GM12878 (cell line): ENCODE results near the gene MCRIP2. TPM values are rescaled to one million over a fixed set of nuclear protein-coding genes. Genes with fewer than 3 reads are reported as not detected.

ENCODE experiments used
- ATAC-seq: fragments of 200-7000 bp; cut with Tn5 transposase; 3 replicates; pipeline ENCODE4 v1.9.1; 2020; ENCODE audit warnings: mild to moderate bottlenecking, moderate library complexity
- BruUV-seq: library from RNA; stranded (reverse); fragments of 400-500 nt; replicated peaks from 2 replicates; lab custom pipeline; 2021; lab: Mats Ljungman, UMichigan
- CTCF ChIA-PET: fragments of 300-600 bp; sonication (Branson Sonifier 250); formaldehyde crosslinking; extraction: SDS; loops from one replicate; lab custom pipeline; 2021; ENCODE audit warnings: inconsistent platforms; lab: Yijun Ruan, JAX
- POLR2A ChIA-PET: fragments of 350-600 bp; formaldehyde crosslinking; extraction: SDS; loops from one replicate; lab custom pipeline; 2021; ENCODE audit warnings: inconsistent platforms; lab: Charles Lee
- RAD21 ChIA-PET: fragments of 300-600 bp; sonication (Branson Sonifier 250); formaldehyde crosslinking; loops from one replicate; lab custom pipeline; 2023; ENCODE audit warnings: antibody characterized with exemption; ENCODE audit not compliant: unreplicated experiment; lab: Charles Lee
- SMC1A ChIA-PET: fragments of 300-600 bp; sonication (Branson Sonifier 250); formaldehyde crosslinking; loops from one replicate; lab custom pipeline; 2023; ENCODE audit not compliant: unreplicated experiment, uncharacterized antibody; lab: Charles Lee
- DNase-seq: peaks from one replicate; pipeline ENCODE4 v3.0.0-alpha.2; 2011; ENCODE audit warnings: low read depth, low spot score
- FAIRE-seq: peaks from 3 replicates; lab custom pipeline; 2011; peaks lifted over from hg19 to GRCh38; lab: Jason Lieb, UNC
- H2AFZ ChIP-seq: 2 replicates; pipeline ENCODE4 v1.6.0; 2011; ENCODE audit warnings: low read depth, low read length, control low read depth; ENCODE audit not compliant: control insufficient read depth
- H3K27ac ChIP-seq: 2 replicates; pipeline ENCODE4 v1.5.1; 2011; ENCODE audit warnings: control low read depth; ENCODE audit not compliant: control insufficient read depth, insufficient read depth
- H3K27me3 ChIP-seq, 2 experiments: replicated peaks in 1 of 2; 2 replicates each; pipeline versions ENCODE4 v1.6.0 to v1.6.1; 2011; ENCODE audit warnings: low read length in 1 of 2; ENCODE audit not compliant: control insufficient read depth in 2 of 2, insufficient read depth in 2 of 2
- H3K36me3 ChIP-seq, 2 experiments: 2 replicates each; pipeline ENCODE4 v1.5.1; 2011; ENCODE audit warnings: low read length in 1 of 2; ENCODE audit not compliant: control insufficient read depth in 2 of 2, insufficient read depth in 2 of 2
- H3K4me1 ChIP-seq: 2 replicates; pipeline ENCODE4 v1.6.1; 2011; ENCODE audit warnings: mild to moderate bottlenecking, low read length, moderate library complexity, mixed read lengths; ENCODE audit not compliant: control insufficient read depth, insufficient read depth
- H3K4me2 ChIP-seq: 2 replicates; pipeline ENCODE4 v1.6.0; 2011; ENCODE audit warnings: control low read depth; ENCODE audit not compliant: control insufficient read depth, insufficient read depth
- H3K4me3 ChIP-seq: fragments of 200-600 bp; sonication (generic); 2 replicates; pipeline ENCODE4 v1.5.1; 2016
- H3K79me2 ChIP-seq: 2 replicates; pipeline ENCODE4 v1.6.0; 2011; ENCODE audit warnings: low read length; ENCODE audit not compliant: control insufficient read depth, insufficient read depth
- H3K9ac ChIP-seq: 2 replicates; pipeline ENCODE4 v1.8.0; 2011; ENCODE audit warnings: low read length, control low read depth, mixed read lengths; ENCODE audit not compliant: control insufficient read depth, insufficient read depth
- H3K9me3 ChIP-seq: replicated peaks from 3 replicates; pipeline ENCODE4 v1.5.1; 2011; ENCODE audit warnings: mild to moderate bottlenecking, low read length; ENCODE audit not compliant: control insufficient read depth, insufficient read depth
- H4K20me1 ChIP-seq: 2 replicates; pipeline ENCODE4 v1.6.0; 2011; ENCODE audit not compliant: control insufficient read depth, insufficient read depth
- BCL11A ChIP-seq: IDR thresholded peaks from 2 replicates; pipeline ENCODE4 v1.6.1; 2011; ENCODE audit warnings: low read depth, low read length
- BRCA1 ChIP-seq: IDR thresholded peaks from 2 replicates; pipeline ENCODE4 v1.6.1; 2011; ENCODE audit warnings: low read depth, low read length, improper control_type of control experiment
- CEBPB ChIP-seq, 2 experiments: fragments of 150-350 bp in 1 of 2; IDR thresholded peaks; 2 replicates each; pipeline ENCODE4 v1.6.1; 2012 to 2014; ENCODE audit warnings: low read depth in 2 of 2, low read length in 2 of 2, borderline replicate concordance in 1 of 2, inconsistent platforms in 1 of 2
- EZH2 ChIP-seq: IDR thresholded peaks from 2 replicates; pipeline ENCODE4 v1.6.1; 2012; ENCODE audit warnings: low read depth, mild to moderate bottlenecking, control low read depth, inconsistent platforms, low read length, borderline replicate concordance; ENCODE audit not compliant: control insufficient read depth
- HDGF ChIP-seq: fragments of 450-650 bp; IDR thresholded peaks from 2 replicates; pipeline ENCODE4 v1.6.1; 2016; ENCODE audit warnings: antibody characterized with exemption
- MTA3 ChIP-seq: IDR thresholded peaks from 2 replicates; pipeline ENCODE4 v1.6.1; 2012; ENCODE audit warnings: low read length, inconsistent platforms, borderline replicate concordance
- NR2C1 ChIP-seq: fragments of 450-650 bp; IDR thresholded peaks from 2 replicates; pipeline ENCODE4 v1.6.1; 2017; ENCODE audit warnings: antibody characterized with exemption, mild to moderate bottlenecking, moderate library complexity
- NR2F1 ChIP-seq: fragments of 450-650 bp; conservative IDR thresholded peaks from 2 replicates; pipeline ENCODE4 v1.6.1; 2017; ENCODE audit warnings: mild to moderate bottlenecking
- SMAD1 ChIP-seq: fragments of 450-650 bp; IDR thresholded peaks from 2 replicates; pipeline ENCODE4 v1.6.1; 2018; ENCODE audit warnings: mild to moderate bottlenecking, low read depth; ENCODE audit not compliant: partially characterized antibody
- ZBED1 ChIP-seq: IDR thresholded peaks from 2 replicates; pipeline ENCODE4 v1.6.1; 2016; ENCODE audit warnings: borderline replicate concordance
- ZNF217 ChIP-seq: fragments of 450-650 bp; IDR thresholded peaks from 2 replicates; pipeline ENCODE4 v1.6.1; 2017; ENCODE audit warnings: antibody characterized with exemption, mild to moderate bottlenecking
- WGBS: methylation state at CpG from one replicate; pipeline ENCODE4 v1.1.6; 2016; ENCODE audit warnings: low lambda C conversion rate; ENCODE audit not compliant: insufficient replicate concordance, insufficient coverage; ENCODE audit errors: missing lambda C conversion rate; 5-methylcytosine and 5-hydroxymethylcytosine counted together
- in situ Hi-C: fragments of 300-500 bp; cut with MboI; formaldehyde crosslinking; loops from 9 replicates; pipeline ENCODE4 v1.14.3; 2018; ENCODE audit warnings: mixed read lengths
- intact Hi-C: fragments of 100-400 bp; cut with micrococcal nuclease; formaldehyde crosslinking; loops from one replicate; pipeline ENCODE4 v1.14.2; 2022; ENCODE audit not compliant: unreplicated experiment
- polyA plus RNA-seq, 11 experiments: library from polyadenylated mRNA; depleted of rRNA in 4 of 11; unstranded in 6 of 11; stranded (reverse) in 5 of 11; fragments of >200 nt; fragmentation: Nextera tagmentation in 4 of 11; fragmentation: Illumina TruSeq in 1 of 11; extraction: Ambion mirVana in 4 of 11; extraction: Trizol in 1 of 11; gene quantifications; 1 replicate in 1 of 11; 2 replicates in 10 of 11; pipeline versions ENCODE4 v1.2.1 to v1.2.3, GENCODE V29; 2011 to 2016; ENCODE audit warnings: inconsistent platforms in 2 of 11, missing spikeins in 2 of 11, low read depth in 1 of 11
- total RNA-seq, 4 experiments: library from RNA; depleted of rRNA in 3 of 4; stranded (reverse); fragments of >200 nt in 3 of 4; fragmentation: Illumina TruSeq in 1 of 4; extraction: Trizol in 1 of 4; gene quantifications; 2 replicates each; pipeline versions ENCODE4 v1.2.1 to v1.2.3, GENCODE V29; 2013 to 2021
- TF ChIP-seq, protein P1 (sequence below): IDR thresholded peaks from 2 replicates; pipeline ENCODE4 v1.6.1; 2012; ENCODE audit warnings: low read depth, low read length, improper control_type of control experiment
- TF ChIP-seq, protein P2 (sequence below): fragments of 450-650 bp; IDR thresholded peaks from 2 replicates; pipeline ENCODE4 v1.6.1; 2016; ENCODE audit warnings: mild to moderate bottlenecking
- TF ChIP-seq, protein P3 (sequence below): fragments of 450-650 bp; IDR thresholded peaks from 2 replicates; pipeline ENCODE4 v1.6.1; 2017; ENCODE audit warnings: antibody characterized with exemption, mild to moderate bottlenecking, moderate library complexity
- TF ChIP-seq, protein P4 (sequence below): IDR thresholded peaks from 2 replicates; pipeline ENCODE4 v1.6.1; 2011; ENCODE audit warnings: mild to moderate bottlenecking, low read depth, low read length, moderate library complexity; ENCODE audit not compliant: insufficient replicate concordance

The MCRIP2 gene
- total and polyA plus RNA-seq, 10 of the 15 experiments (the other 5 are each of a cell fraction or from before 2014, with no cell fraction given) = 0.19 to 93.1 (median 57.9) TPM

DNA sequence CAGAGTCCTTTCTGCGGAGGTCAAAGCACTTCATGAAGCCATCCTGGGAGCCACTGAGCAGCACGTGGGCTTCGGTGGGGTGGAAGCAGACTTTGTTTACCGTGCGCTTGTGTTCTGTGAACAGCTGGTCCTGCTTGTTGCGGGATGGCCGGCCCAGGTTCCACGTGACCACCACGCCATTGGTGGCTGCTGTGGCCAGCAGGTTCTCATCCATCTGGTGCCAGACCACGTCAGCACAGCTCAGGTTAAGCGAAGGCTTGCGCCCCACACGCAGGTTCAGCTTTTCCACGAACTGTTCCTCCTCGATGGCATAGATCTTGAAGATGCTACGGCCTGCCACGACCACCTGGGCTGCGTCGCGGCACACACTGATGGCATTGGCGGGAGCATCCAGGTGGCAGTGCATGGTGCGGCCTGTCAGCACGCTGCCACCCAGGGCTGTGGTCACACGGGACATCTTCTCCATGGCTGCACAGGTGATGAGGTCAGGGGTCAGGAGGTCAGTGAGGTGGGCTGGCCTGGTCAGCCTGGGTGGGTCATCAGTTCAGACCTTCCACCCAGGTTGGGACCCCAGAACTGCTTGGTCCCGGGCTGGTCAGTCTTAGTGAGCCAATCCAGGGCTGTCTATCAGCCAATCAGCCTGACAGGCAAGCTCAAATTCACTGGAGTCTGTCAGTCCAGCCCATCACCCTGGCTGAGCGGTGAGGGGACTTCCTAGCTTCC lies 47.7 kb downstream of the MCRIP2 start:
- Histone ChIP-seq H3K27ac (peak overlapping the region; percentile 73), H3K79me2 (peaks cover 9% of the 10 kb centered on the region), H3K9me3 (no peaks in the 10 kb centered on the region; the same call in 2 of the 3 replicates), H3K4me2 (peak overlapping the region; percentile 88), H4K20me1 (no peaks in the 10 kb centered on the region), H3K36me3 (peaks cover 0 to 6% of the 10 kb centered on the region in 2 experiments; a peak in 2 of 4 replicates), H3K9ac (peak overlapping the region; percentile 96), H3K4me1 (peaks cover 4% of the 10 kb centered on the region), H3K4me3 (peak overlapping the region; percentile 93), H2AFZ (no peak overlapping the region), H3K27me3 (peaks cover 0 to 1% of the 10 kb centered on the region in 2 experiments; a peak in 1 of 4 replicates)
- DNase-seq = no peak
- intact Hi-C loops = no loop called here
- in situ Hi-C loops = no loop called here
- FAIRE-seq = no peak
- WGBS = 78% methylated on average over 26 of the region's 26 CpGs
- BruUV-seq = no TSS peak
- ChIA-PET RAD21 (interaction anchor here (1.0 kb wide), 2 partner anchors 8 to 22 kb away, joined by 3 to 4 read pairs; partner anchors contain the start of gene RHOT2), POLR2A (interaction anchor here (0.9 to 2.0 kb wide), 2 partner anchors 8 to 20 kb away, joined by 3 to 13 read pairs; partner anchors contain the start of gene STUB1), SMC1A (no interaction called here), CTCF (interaction anchor here (1.0 to 1.6 kb wide), 4 partner anchors 9 to 97 kb away, joined by 3 to 4 read pairs (median 3); partner anchors contain the start of gene STUB1)
- no peak for ATAC-seq
- TF ChIP-seq SMAD1 = no peak
- no peak for TF ChIP-seq EZH2
- TF ChIP-seq, protein P1, sequence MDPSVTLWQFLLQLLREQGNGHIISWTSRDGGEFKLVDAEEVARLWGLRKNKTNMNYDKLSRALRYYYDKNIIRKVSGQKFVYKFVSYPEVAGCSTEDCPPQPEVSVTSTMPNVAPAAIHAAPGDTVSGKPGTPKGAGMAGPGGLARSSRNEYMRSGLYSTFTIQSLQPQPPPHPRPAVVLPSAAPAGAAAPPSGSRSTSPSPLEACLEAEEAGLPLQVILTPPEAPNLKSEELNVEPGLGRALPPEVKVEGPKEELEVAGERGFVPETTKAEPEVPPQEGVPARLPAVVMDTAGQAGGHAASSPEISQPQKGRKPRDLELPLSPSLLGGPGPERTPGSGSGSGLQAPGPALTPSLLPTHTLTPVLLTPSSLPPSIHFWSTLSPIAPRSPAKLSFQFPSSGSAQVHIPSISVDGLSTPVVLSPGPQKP = no peak
- no peak for TF ChIP-seq MTA3
- TF ChIP-seq ZNF217 = no peak
- TF ChIP-seq, protein P2, sequence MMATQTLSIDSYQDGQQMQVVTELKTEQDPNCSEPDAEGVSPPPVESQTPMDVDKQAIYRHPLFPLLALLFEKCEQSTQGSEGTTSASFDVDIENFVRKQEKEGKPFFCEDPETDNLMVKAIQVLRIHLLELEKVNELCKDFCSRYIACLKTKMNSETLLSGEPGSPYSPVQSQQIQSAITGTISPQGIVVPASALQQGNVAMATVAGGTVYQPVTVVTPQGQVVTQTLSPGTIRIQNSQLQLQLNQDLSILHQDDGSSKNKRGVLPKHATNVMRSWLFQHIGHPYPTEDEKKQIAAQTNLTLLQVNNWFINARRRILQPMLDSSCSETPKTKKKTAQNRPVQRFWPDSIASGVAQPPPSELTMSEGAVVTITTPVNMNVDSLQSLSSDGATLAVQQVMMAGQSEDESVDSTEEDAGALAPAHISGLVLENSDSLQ = peak; percentile 71; the same call in 1 of the 2 replicates
- no peak for TF ChIP-seq HDGF
- no peak for TF ChIP-seq ZBED1
- TF ChIP-seq CEBPB (IDR thresholded peaks at IDR 0.05; ENCODE audit: borderline replicate concordance in 1 of 2, low read depth in 2 of 2, low read length in 2 of 2) = no peak
- TF ChIP-seq, protein P3, sequence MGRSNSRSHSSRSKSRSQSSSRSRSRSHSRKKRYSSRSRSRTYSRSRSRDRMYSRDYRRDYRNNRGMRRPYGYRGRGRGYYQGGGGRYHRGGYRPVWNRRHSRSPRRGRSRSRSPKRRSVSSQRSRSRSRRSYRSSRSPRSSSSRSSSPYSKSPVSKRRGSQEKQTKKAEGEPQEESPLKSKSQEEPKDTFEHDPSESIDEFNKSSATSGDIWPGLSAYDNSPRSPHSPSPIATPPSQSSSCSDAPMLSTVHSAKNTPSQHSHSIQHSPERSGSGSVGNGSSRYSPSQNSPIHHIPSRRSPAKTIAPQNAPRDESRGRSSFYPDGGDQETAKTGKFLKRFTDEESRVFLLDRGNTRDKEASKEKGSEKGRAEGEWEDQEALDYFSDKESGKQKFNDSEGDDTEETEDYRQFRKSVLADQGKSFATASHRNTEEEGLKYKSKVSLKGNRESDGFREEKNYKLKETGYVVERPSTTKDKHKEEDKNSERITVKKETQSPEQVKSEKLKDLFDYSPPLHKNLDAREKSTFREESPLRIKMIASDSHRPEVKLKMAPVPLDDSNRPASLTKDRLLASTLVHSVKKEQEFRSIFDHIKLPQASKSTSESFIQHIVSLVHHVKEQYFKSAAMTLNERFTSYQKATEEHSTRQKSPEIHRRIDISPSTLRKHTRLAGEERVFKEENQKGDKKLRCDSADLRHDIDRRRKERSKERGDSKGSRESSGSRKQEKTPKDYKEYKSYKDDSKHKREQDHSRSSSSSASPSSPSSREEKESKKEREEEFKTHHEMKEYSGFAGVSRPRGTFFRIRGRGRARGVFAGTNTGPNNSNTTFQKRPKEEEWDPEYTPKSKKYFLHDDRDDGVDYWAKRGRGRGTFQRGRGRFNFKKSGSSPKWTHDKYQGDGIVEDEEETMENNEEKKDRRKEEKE = no peak
- TF ChIP-seq NR2C1 = 0 out of 2 replicates have a peak, but pooled peaks have one; percentile 28
- no peak for TF ChIP-seq BCL11A
- no peak for TF ChIP-seq BRCA1
- TF ChIP-seq, protein P4, sequence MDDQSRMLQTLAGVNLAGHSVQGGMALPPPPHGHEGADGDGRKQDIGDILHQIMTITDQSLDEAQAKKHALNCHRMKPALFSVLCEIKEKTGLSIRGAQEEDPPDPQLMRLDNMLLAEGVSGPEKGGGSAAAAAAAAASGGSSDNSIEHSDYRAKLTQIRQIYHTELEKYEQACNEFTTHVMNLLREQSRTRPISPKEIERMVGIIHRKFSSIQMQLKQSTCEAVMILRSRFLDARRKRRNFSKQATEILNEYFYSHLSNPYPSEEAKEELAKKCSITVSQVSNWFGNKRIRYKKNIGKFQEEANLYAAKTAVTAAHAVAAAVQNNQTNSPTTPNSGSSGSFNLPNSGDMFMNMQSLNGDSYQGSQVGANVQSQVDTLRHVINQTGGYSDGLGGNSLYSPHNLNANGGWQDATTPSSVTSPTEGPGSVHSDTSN = peak; percentile 56
- TF ChIP-seq NR2F1 = peak; percentile 71; the same call in 1 of the 2 replicates
